Right forelimb (tissue), 1 donor: ENCODE results near the gene RAB25.
"Not testable (repeated sequence)": the region's sequence is repeated elsewhere in the genome, so short reads cannot be mapped to it uniquely, and the experiment has no call there.

Source experiments
- DNase-seq: peaks from one replicate; pipeline ENCODE4 v3.0.0-alpha.2; 2018

Gene RAB25

DNA sequence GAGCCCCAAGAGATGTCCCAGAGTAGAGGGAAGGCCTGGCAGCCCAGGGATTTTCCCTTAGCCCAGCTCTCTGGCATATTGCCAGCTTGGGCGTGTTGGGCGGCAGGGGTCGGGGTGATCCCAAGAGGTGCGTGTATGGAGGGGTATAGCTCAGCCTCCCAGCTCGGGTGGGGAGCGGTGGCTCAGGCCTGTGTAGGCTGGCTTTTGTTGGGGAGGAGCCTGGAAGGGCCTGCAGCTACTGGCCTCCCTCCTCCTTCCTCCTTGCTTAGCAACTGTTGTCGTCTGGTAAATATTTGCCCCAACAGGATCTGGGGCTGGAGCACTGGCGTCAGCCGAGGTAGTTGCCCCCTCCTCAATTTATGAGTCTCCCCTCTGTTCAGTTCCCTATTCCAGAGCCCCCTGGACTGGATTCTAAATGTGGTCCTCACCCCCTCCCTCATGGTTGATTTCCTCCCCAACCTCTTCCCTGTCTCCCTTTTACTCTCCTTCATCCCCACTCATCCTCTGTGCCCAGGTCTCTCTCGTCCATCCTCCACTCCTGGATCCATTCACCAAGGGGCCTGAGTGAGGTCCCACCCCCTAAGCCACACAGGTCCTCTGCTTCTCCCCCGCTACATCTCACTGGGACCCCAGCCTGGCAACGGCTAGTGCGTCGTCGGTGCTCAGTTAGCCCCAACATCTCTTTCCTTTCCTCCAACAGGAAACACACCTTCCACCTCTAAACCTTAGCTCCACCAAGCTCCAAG lies 43.3 kb downstream of the RAB25 start:
- DNase-seq = peak; percentile 91

DNA sequence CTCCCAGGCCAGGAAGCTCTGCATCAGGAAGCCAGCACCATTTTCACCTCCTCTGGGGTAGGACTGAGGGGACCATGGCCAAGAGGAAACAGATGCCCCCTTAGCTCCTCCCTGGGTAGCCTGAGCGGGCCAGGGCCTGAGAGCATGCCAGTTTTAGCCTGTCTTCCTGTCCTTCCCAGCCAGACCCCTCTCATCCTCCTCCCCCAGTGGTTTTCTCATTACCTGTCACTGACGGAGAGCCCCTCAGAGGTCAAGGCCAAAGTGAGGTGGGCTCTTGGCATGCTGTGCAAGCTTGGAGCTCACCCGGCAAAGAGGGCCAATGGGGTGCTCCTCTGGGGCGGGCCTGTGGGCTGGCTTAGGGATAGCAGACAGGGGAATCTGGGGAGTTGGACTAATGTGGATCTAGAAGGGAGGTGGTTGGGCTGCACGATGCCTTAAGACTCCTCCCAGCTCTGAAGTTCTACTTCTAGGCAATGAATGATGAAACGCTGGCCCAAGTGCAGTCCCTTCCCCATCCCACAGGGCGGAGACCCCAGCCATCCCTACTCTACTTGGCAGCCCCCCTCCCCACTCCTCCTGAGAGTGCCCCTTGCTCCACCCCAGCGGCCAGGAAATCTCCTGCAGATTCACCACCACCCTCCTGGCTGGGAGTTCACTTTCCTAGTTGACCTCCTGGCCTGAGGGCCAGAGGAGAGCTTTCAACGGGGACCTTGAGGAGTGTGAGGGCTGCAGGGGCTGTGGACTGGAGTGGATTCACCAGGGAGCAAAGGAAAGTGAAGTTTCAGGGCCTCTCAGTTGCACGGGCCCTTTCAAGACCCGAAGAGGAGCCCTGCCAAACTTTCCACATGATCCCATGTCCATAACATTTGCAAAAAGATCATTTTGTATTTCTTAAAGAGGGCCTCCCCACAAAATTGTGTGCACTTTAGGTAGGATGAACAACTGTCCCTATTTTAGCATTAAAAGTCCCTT lies 44.2 kb downstream of the RAB25 start:
- peak; percentile 77 for DNase-seq

DNA sequence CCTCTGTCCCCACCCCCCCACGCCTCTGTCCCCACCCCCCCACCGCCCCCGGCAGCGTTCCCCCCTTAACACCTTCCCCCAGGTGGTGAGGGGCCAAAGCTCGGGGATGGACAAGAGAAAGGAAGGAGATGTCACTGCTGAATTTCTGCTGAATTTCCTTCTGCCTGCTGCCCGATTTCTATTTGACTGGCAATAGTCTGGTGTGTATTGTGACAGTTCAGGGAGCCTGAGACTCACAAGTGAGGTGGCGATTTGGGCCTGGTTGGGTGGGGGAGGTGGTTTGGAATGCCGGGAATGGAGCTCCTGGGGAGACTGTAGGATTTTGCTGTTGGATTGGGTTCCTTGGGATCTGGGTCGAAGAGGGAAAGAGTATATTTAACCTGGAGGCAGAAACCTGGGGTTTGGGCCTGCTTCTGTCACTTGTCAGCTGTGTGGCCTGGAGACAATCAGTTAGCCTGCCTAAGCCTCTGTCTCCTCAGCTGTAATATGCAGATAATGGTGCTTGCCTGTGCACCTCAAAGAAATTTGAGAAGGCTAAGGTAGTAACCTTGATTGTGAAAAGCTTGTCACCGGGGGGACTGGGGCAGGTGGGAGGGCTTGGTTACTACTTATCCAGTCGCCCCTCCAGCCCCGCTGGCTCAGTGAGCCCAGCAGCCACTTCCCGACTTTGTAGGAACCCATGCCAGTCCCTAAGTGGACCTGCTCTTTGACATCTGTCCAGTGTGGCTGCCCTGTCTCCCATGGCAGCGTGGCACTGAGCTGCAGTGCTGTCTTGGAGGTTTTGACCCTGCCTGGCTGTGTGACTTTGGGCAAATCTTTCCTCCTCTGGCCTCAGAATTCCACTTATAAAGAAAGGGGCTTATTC lies 45.9 kb downstream of the RAB25 start:
- DNase-seq = no peak

GRCh38 chr1:156108057-156108456 lies 47.1 kb downstream of the RAB25 start:
- DNase-seq = no peak

DNA sequence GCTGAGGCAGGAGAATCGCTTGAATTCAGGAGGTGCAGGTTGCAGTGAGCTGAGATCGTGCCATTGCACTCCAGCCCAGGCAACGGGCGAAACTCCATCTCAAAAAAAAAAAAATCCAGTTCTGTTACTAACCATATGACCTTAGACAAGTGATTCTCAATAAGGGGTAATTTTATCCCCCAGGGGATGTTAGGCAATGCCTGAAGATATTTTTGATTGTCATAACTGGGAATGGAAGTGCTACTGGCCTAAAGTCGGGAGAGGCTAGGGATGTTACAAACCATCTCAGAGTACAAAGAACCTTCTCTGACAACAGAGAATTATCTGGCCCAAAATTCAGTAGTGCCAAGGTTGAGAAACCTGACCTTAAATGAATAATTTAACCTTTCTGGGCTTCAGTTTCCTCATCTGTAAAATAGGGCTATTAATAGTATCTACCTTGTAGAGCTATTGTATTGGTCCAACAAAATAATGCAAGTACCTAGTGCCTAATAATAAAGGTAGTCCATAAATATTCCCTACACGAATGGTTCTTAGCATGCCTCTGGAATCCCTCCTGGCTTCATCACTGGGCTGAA lies 47.8 kb downstream of the RAB25 start:
- DNase-seq = no peak

GRCh38 chr1:156110252-156110651 lies 49.3 kb downstream of the RAB25 start:
- no peak for DNase-seq

GRCh38 chr1:156111355-156111962 lies 50.5 kb downstream of the RAB25 start:
- no peak for DNase-seq

DNA sequence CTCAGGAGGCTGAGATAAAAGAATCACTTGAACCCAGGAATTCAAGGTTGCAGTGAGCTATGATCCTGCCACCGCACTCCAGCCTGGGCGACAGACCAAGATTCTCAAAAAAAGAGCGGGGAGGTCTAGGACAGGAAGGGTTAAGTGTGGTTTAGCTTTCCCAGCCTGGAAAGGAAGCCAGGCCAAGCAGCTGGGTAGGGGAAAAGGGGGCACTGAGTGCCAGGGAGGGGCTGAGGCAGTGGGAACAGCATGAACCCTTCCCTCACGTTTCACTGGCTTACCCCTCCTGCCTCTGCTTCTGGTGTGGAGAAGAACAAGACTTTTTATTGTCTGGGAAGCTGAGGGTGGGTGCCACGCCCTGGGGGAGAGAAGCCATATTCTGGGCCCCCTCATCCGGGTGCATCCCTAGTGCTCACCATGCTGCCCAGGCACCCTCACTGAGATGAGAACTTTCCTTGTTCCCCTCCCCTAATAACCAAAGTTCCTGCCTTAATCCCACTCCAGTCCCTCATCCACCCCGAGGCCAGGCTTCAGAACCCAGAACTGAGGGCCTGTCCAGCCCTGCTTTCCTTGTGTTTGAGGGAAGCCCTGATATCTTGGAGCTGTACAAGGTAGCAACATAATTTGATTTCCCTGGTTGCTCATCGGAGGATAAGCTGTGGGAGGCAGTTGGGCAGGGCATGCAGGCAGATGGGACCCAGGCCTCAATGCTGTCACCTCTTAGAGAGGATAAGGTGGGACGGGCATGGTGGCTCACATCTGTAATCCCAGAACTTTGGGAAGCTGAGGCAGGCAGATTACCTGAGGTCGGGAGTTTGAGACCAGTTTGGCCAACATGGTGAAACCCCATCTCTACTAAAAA lies 51.5 kb downstream of the RAB25 start:
- DNase-seq = no peak

GRCh38 chr1:156113282-156113950 lies 52.5 kb downstream of the RAB25 start:
- DNase-seq = peak; percentile 68

- peak; percentile 95 for DNase-seq
These were observed 53.4 kb downstream of the RAB25 start, which contains the start of gene LMNA for GRCh38 chr1:156114101-156114918. LMNA (plus strand) TSS chr1:156114711; CDS start chr1:156114919, 208 bp downstream.

- DNase-seq = peak; percentile 74
These were observed 54.1 kb downstream of the RAB25 start for GRCh38 chr1:156114919-156115513.

GRCh38 chr1:156115514-156116374 lies 54.8 kb downstream of the RAB25 start:
- DNase-seq = peak; percentile 83

GRCh38 chr1:156116731-156117130 lies 55.8 kb downstream of the RAB25 start:
- not testable (repeated sequence) for DNase-seq

- DNase-seq = no peak
These were observed 56.6 kb downstream of the RAB25 start for GRCh38 chr1:156117414-156118176.

GRCh38 chr1:156118177-156118868 lies 57.4 kb downstream of the RAB25 start:
- DNase-seq = no peak

GRCh38 chr1:156119503-156120209 lies 58.7 kb downstream of the RAB25 start:
- peak; percentile 76 for DNase-seq
